Mesothelial cell of epicardium (in vitro differentiated cells): ENCODE data around the gene PRADC1. TPM values are rescaled to one million over a fixed set of nuclear protein-coding genes. Genes with fewer than 3 reads are reported as not detected.

ENCODE experiments used
- DNase-seq, 2 experiments: peaks; one replicate each; pipeline ENCODE4 v3.0.0; 2021; ENCODE audit warnings: low spot score in 2 of 2; ENCODE audit not compliant: unreplicated experiment in 2 of 2
- H3K27ac Mint-ChIP-seq: 2 replicates; pipeline ENCODE4 v1.8.0; 2021; ENCODE audit warnings: mixed read lengths
- H3K27me3 Mint-ChIP-seq: 2 replicates; pipeline ENCODE4 v1.8.0; 2021; ENCODE audit warnings: low read depth, mixed read lengths
- H3K36me3 Mint-ChIP-seq: 2 replicates; pipeline ENCODE4 v1.8.0; 2021; ENCODE audit warnings: mixed read lengths
- H3K4me1 Mint-ChIP-seq: 2 replicates; pipeline ENCODE4 v1.8.0; 2021; ENCODE audit warnings: mixed read lengths
- H3K4me3 Mint-ChIP-seq: 2 replicates; pipeline ENCODE4 v1.8.0; 2021; ENCODE audit warnings: mild to moderate bottlenecking, moderate library complexity, mixed read lengths
- H3K9me3 Mint-ChIP-seq: 2 replicates; pipeline ENCODE4 v1.8.0; 2021; ENCODE audit warnings: mixed read lengths
- CTCF ChIP-seq: fragments of 200-600 bp; sonication (generic); IDR thresholded peaks from one replicate; pipeline ENCODE4 v1.5.0; 2021; ENCODE audit warnings: antibody characterized with exemption; ENCODE audit not compliant: unreplicated experiment
- total RNA-seq: library from RNA; stranded (reverse); gene quantifications from 3 replicates; pipeline ENCODE4 v1.2.1, GENCODE V29; 2021

Gene PRADC1
- total RNA-seq, 1 donor from 2014 or later = 5.9 TPM

- H3K4me1 Mint-ChIP-seq = peaks cover 3% of the 10 kb centered on the region
- no peaks in the 10 kb centered on the region for H3K27me3 Mint-ChIP-seq
- H3K4me3 Mint-ChIP-seq = no peak overlapping the region
- TF ChIP-seq CTCF = no peak
- no peak overlapping the region for H3K27ac Mint-ChIP-seq
- no peaks in the 10 kb centered on the region for H3K9me3 Mint-ChIP-seq
- no peak for DNase-seq
- H3K36me3 Mint-ChIP-seq = peaks cover 2% of the 10 kb centered on the region
These were observed 4.4 kb downstream of the PRADC1 start for GRCh38 chr2:73228631-73229030.

- no peak overlapping the region for H3K27ac Mint-ChIP-seq
- no peak for DNase-seq
- no peaks in the 10 kb centered on the region for H3K9me3 Mint-ChIP-seq
- no peak for TF ChIP-seq CTCF
- no peaks in the 10 kb centered on the region for H3K27me3 Mint-ChIP-seq
- peaks cover 5% of the 10 kb centered on the region for H3K36me3 Mint-ChIP-seq
- no peaks in the 10 kb centered on the region for H3K4me1 Mint-ChIP-seq
- H3K4me3 Mint-ChIP-seq = no peak overlapping the region
These were observed 6.0 kb downstream of the PRADC1 start for GRCh38 chr2:73227086-73227485.

GRCh38 chr2:73225513-73226360, 7.3 kb downstream of the PRADC1 start:
- Mint-ChIP-seq H3K36me3 (peaks cover 9% of the 10 kb centered on the region), H3K27ac (no peak overlapping the region), H3K27me3 (no peaks in the 10 kb centered on the region), H3K4me3 (no peak overlapping the region), H3K4me1 (no peaks in the 10 kb centered on the region), H3K9me3 (no peaks in the 10 kb centered on the region)
- no peak for TF ChIP-seq CTCF
- DNase-seq = no peak

- Mint-ChIP-seq H3K27me3 (no peaks in the 10 kb centered on the region), H3K4me3 (no peak overlapping the region), H3K4me1 (no peaks in the 10 kb centered on the region), H3K9me3 (no peaks in the 10 kb centered on the region), H3K27ac (no peak overlapping the region), H3K36me3 (peaks cover 9% of the 10 kb centered on the region)
- TF ChIP-seq CTCF = no peak
- no peak for DNase-seq
These were observed 9.2 kb downstream of the PRADC1 start for GRCh38 chr2:73223821-73224220.

GRCh38 chr2:73218298-73218697, 14.7 kb downstream of the PRADC1 start:
- no peak for DNase-seq
- Mint-ChIP-seq H3K4me1 (peaks cover 18% of the 10 kb centered on the region), H3K4me3 (no peak overlapping the region), H3K9me3 (no peaks in the 10 kb centered on the region), H3K27me3 (no peaks in the 10 kb centered on the region), H3K27ac (no peak overlapping the region), H3K36me3 (peaks cover 7% of the 10 kb centered on the region)
- no peak for TF ChIP-seq CTCF
